ENCODE data around the gene SPDL1. TPM values are rescaled to one million over a fixed set of nuclear protein-coding genes. Genes with fewer than 3 reads are reported as not detected.

The SPDL1 gene
- total and polyA plus RNA-seq, 2 donors (not counting 1 experiment from before 2014, with no cell fraction given): 4.1 to 17.9 TPM

DNA sequence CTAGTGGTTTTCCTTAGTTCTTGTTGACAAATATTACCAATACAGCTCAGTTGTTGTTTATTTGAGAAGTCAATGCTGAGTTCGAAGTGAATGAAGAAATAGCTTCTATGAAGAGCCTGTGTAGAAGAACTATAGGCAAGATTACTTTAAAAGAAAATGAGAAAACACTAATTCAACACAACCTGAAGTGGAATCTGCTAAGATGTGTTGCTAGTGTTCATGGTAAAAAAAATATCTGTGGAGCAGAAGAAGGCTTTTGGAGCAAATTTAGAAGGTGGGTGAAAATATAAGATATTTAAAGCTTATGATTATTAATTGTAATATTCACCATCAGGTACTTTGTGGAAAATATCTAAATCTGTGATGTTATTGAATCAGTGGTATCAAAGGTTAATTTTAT, 51.0 kb downstream of the SPDL1 start:
- ChIA-PET CTCF (no interaction called here), POLR2A (no interaction called here)
- no peak overlapping the region for H3K4me3 Mint-ChIP-seq
- intact Hi-C loops (cut with micrococcal nuclease): no loop called here
- Histone ChIP-seq H3K27me3 (replicated peaks in 1 of 4; ENCODE audit: control extremely low read depth in 1 of 4, control insufficient read depth in 3 of 4, insufficient read depth in 4 of 4, low read length in 3 of 4) (no peaks in the 10 kb centered on the region), H3K36me3 (replicated peaks in 1 of 2; ENCODE audit: control extremely low read depth in 1 of 2, control insufficient read depth in 1 of 2, extremely low read depth in 1 of 2, insufficient read depth in 2 of 2, low read length in 1 of 2) (peaks cover 0 to 11% of the 10 kb centered on the region in 2 experiments), H3K9ac (ENCODE audit: low read length) (no peak overlapping the region), H3K9me3 (ENCODE audit: control extremely low read depth in 1 of 3, control insufficient read depth in 2 of 3, insufficient read depth in 1 of 3, low read length in 2 of 3) (peaks cover 0 to 4% (median 3%) of the 10 kb centered on the region in 3 donors), H3K4me2 (replicated peaks; ENCODE audit: low read depth, low read length, poor library complexity, severe bottlenecking) (no peak overlapping the region), H3K4me1 (ENCODE audit: control insufficient read depth in 2 of 2, insufficient read depth in 2 of 2, low read length in 2 of 2) (peaks cover 11 to 22% of the 10 kb centered on the region in 2 donors), H3K27ac (ENCODE audit: low read length in 2 of 2) (no peak overlapping the region), H4K20me1 (ENCODE audit: control insufficient read depth, insufficient read depth, low read length, poor library complexity, severe bottlenecking) (peaks cover 17% of the 10 kb centered on the region), H3K4me3 (ENCODE audit: control extremely low read depth in 1 of 5, extremely low read depth in 1 of 5, insufficient read depth in 1 of 5, low read depth in 2 of 5, low read length in 4 of 5) (no peak overlapping the region), H2AFZ (ENCODE audit: insufficient read depth, low read depth, low read length, poor library complexity, severe bottlenecking) (no peak overlapping the region), H3K79me2 (ENCODE audit: control insufficient read depth, insufficient read depth, low read length) (peaks cover 33% of the 10 kb centered on the region)
- WGBS (ENCODE audit: insufficient coverage): no CpG with 5 or more reads among the region's 1 CpG
- H3K9me3 Mint-ChIP-seq (ENCODE audit: insufficient read depth): peaks cover 11% of the 10 kb centered on the region
- H3K27ac Mint-ChIP-seq: no peak overlapping the region
- TF ChIP-seq, protein P1, sequence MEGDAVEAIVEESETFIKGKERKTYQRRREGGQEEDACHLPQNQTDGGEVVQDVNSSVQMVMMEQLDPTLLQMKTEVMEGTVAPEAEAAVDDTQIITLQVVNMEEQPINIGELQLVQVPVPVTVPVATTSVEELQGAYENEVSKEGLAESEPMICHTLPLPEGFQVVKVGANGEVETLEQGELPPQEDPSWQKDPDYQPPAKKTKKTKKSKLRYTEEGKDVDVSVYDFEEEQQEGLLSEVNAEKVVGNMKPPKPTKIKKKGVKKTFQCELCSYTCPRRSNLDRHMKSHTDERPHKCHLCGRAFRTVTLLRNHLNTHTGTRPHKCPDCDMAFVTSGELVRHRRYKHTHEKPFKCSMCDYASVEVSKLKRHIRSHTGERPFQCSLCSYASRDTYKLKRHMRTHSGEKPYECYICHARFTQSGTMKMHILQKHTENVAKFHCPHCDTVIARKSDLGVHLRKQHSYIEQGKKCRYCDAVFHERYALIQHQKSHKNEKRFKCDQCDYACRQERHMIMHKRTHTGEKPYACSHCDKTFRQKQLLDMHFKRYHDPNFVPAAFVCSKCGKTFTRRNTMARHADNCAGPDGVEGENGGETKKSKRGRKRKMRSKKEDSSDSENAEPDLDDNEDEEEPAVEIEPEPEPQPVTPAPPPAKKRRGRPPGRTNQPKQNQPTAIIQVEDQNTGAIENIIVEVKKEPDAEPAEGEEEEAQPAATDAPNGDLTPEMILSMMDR (IDR thresholded peaks at IDR 0.05): no peak
- no peak for TF ChIP-seq EZH2 (IDR thresholded peaks at IDR 0.05; ENCODE audit: borderline replicate concordance, insufficient read depth, low read depth, low read length, poor library complexity, severe bottlenecking)
- no peaks in the 10 kb centered on the region for H3K27me3 Mint-ChIP-seq
- no peak for ATAC-seq (ENCODE audit: low read depth)
- DNase-seq: no peak
- H3K4me1 Mint-ChIP-seq: peaks cover 26% of the 10 kb centered on the region

DNA sequence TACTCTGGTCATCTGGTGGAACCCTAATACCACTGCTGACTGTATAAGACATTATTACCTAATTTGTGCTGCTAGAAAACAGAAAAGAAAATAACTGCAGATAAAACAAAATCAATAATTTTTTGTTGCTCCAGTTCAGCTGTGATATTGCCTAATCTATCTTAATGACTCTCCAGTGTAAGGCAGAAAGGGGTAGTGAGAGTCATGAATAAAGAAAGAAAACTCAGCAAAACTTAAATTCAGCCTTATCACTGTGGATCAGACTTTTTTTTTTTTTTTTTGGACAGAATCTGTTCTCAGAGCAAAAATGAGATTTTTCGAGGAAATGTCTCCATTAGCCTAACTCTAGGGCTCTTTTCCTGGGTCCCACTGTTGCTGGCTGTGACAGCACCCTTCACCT, 52.4 kb downstream of the SPDL1 start:
- Mint-ChIP-seq H3K27me3 (no peaks in the 10 kb centered on the region), H3K4me3 (peak overlapping the region; percentile 98), H3K27ac (peak overlapping the region; percentile 11), H3K4me1 (peaks cover 37% of the 10 kb centered on the region), H3K9me3 (ENCODE audit: insufficient read depth) (peaks cover 11% of the 10 kb centered on the region)
- TF ChIP-seq EZH2 (IDR thresholded peaks at IDR 0.05; ENCODE audit: borderline replicate concordance, insufficient read depth, low read depth, low read length, poor library complexity, severe bottlenecking): no peak
- TF ChIP-seq, protein P1 (IDR thresholded peaks at IDR 0.05): no peak
- peak overlapping the region; percentile 97 for H3K9ac ChIP-seq (ENCODE audit: low read length)
- H3K79me2 ChIP-seq (ENCODE audit: control insufficient read depth, insufficient read depth, low read length): peaks cover 47% of the 10 kb centered on the region
- H4K20me1 ChIP-seq (ENCODE audit: control insufficient read depth, insufficient read depth, low read length, poor library complexity, severe bottlenecking): peaks cover 31% of the 10 kb centered on the region
- no peaks in the 10 kb centered on the region for H3K27me3 ChIP-seq (replicated peaks in 1 of 4; ENCODE audit: control extremely low read depth in 1 of 4, control insufficient read depth in 3 of 4, insufficient read depth in 4 of 4, low read length in 3 of 4)
- H3K27ac ChIP-seq (ENCODE audit: low read length in 2 of 2): no peak overlapping the region
- peaks cover 5 to 20% of the 10 kb centered on the region in 2 experiments for H3K36me3 ChIP-seq (replicated peaks in 1 of 2; ENCODE audit: control extremely low read depth in 1 of 2, control insufficient read depth in 1 of 2, extremely low read depth in 1 of 2, insufficient read depth in 2 of 2, low read length in 1 of 2)
- intact Hi-C loops (cut with micrococcal nuclease): loop anchor here (2.0 kb wide), 2 partner anchors 19 to 1057 kb away; partner anchors contain the start of gene PANK3
- no peak overlapping the region for H3K4me3 ChIP-seq (ENCODE audit: control extremely low read depth in 1 of 5, extremely low read depth in 1 of 5, insufficient read depth in 1 of 5, low read depth in 2 of 5, low read length in 4 of 5)
- H3K9me3 ChIP-seq (ENCODE audit: control extremely low read depth in 1 of 3, control insufficient read depth in 2 of 3, insufficient read depth in 1 of 3, low read length in 2 of 3): peaks cover 0 to 6% (median 6%) of the 10 kb centered on the region in 3 donors
- ATAC-seq (ENCODE audit: low read depth) (no peak), DNase-seq (no peak)
- CTCF ChIA-PET: no interaction called here
- whole genome bisulfite sequencing (ENCODE audit: insufficient coverage): no CpG with 5 or more reads among the region's 1 CpG
- H3K4me1 ChIP-seq (ENCODE audit: control insufficient read depth in 2 of 2, insufficient read depth in 2 of 2, low read length in 2 of 2): peaks cover 19 to 26% of the 10 kb centered on the region in 2 donors
- H3K4me2 ChIP-seq (replicated peaks; ENCODE audit: low read depth, low read length, poor library complexity, severe bottlenecking): peak overlapping the region; percentile 96
- POLR2A ChIA-PET: interaction anchor here (1.0 kb wide), 1 partner anchor 52 kb away, joined by 3 read pairs; the partner anchor contains the start of gene SPDL1
- no peak overlapping the region for H2AFZ ChIP-seq (ENCODE audit: insufficient read depth, low read depth, low read length, poor library complexity, severe bottlenecking)

Data from B cell (primary cell).